DMS114 treated with DMSO at 0.1 percent for 48 hours (cell line): ENCODE data around the gene EMX1.

Source experiments
- DNase-seq: peaks from one replicate; lab custom pipeline; 2025; ENCODE audit not compliant: unreplicated experiment; lab: John Stamatoyannopoulos, UW

EMX1 gene

GRCh38 chr2:72917138-72917876 is at the start of gene EMX1:
TSS of gene EMX1 (plus strand) at chr2:72917519. CDS start at chr2:72917853, 334 bp downstream.
- DNase-seq, result peak; percentile 56

- DNase-seq, result no peak
These were observed 46.3 kb upstream of the EMX1 start for GRCh38 chr2:72871060-72871459.

GRCh38 chr2:72871880-72872279 is 45.4 kb upstream of the EMX1 start:
- DNase-seq, result no peak

GRCh38 chr2:72883356-72883962 is 33.9 kb upstream of the EMX1 start:
- DNase-seq, result no peak

GRCh38 chr2:72886505-72887031 is 30.8 kb upstream of the EMX1 start:
- DNase-seq, result peak; percentile 54

GRCh38 chr2:72887032-72887739 is 30.1 kb upstream of the EMX1 start, which contains the start of gene SPR:
TSS of gene SPR (plus strand) at chr2:72887408. CDS start at chr2:72887433, 25 bp downstream.
- DNase-seq, result peak; percentile 71

GRCh38 chr2:72887740-72888437 is 29.4 kb upstream of the EMX1 start:
- peak; percentile 88 for DNase-seq

- DNase-seq, result no peak
These were observed 28.7 kb upstream of the EMX1 start for GRCh38 chr2:72888438-72889202.

GRCh38 chr2:72889991-72890390 is 27.3 kb upstream of the EMX1 start:
- DNase-seq, result no peak

GRCh38 chr2:72891091-72891818 is 26.1 kb upstream of the EMX1 start:
- DNase-seq, result no peak

GRCh38 chr2:72892506-72893173 is 24.7 kb upstream of the EMX1 start:
- peak; percentile 60 for DNase-seq

- peak; percentile 70 for DNase-seq
These were observed 23.6 kb upstream of the EMX1 start for GRCh38 chr2:72893594-72894319.

GRCh38 chr2:72894514-72894913 is 22.8 kb upstream of the EMX1 start:
- DNase-seq, result no peak

- no peak for DNase-seq
These were observed 22.2 kb upstream of the EMX1 start for GRCh38 chr2:72895154-72895553.

- DNase-seq, result no peak
These were observed 21.5 kb upstream of the EMX1 start for GRCh38 chr2:72895759-72896281.

GRCh38 chr2:72896446-72896845 is 20.9 kb upstream of the EMX1 start:
- no peak for DNase-seq

- no peak for DNase-seq
These were observed 19.3 kb upstream of the EMX1 start for GRCh38 chr2:72897785-72898584.

GRCh38 chr2:72898585-72898906 is 18.8 kb upstream of the EMX1 start:
- DNase-seq, result no peak
